Testis (tissue), 2 donors: ENCODE measurements around the gene NAXD.

Experiments used
- CTCF ChIP-seq, 3 experiments: fragments of 450-650 bp in 2 of 3; fragments of 200-600 bp in 1 of 3; sonication (generic) in 1 of 3; IDR thresholded peaks; one replicate each; pipeline ENCODE4 v1.5.1; 2016 to 2019; ENCODE audit warnings: antibody characterized with exemption in 3 of 3, mild to moderate bottlenecking in 2 of 3, moderate library complexity in 1 of 3
- POLR2A ChIP-seq: fragments of 450-650 bp; IDR thresholded peaks from one replicate; pipeline ENCODE4 v1.6.1; 2017; ENCODE audit warnings: antibody characterized with exemption, mild to moderate bottlenecking, moderate library complexity

DNA sequence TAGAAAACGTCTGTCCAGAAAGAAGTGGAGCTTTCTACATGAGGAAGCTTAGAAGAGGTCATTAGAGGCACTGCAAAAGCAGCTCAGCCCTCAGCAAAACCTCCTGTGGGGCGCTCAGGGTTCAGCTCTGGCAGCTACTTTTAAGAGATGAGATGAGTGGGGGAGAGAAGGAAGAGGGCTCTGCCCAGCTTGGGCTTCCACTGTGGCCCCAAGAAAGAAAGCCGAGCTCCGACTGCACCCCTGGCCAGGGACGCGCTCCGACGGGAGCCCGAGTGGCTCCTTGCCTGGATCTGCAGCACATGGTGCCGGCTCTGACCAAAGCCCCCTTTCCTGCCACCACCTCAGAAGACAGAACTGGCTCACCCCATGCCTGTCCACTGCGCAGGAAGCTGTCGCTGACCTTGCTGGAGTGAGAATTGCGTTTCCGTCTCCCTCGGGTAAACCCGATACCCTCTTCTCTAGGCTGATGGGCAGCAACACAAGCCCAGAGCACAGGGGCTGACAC is 36.4 kb downstream of the NAXD start:
- TF ChIP-seq POLR2A, result no peak
- no peak for TF ChIP-seq CTCF (IDR thresholded peaks at IDR 0.05)
